IMR-90 (cell line): Measurements from ENCODE around the gene TMPRSS11A. TPM values are rescaled to one million over a fixed set of nuclear protein-coding genes. Genes with fewer than 3 reads are reported as not detected.

Source experiments
- ATAC-seq: fragments of 200-7000 bp; cut with Tn5 transposase; 2 replicates; pipeline ENCODE4 v1.9.1; 2020; ENCODE audit warnings: low read depth, mild to moderate bottlenecking, moderate library complexity
- BruUV-seq: library from RNA; stranded (reverse); fragments of 400-500 nt; replicated peaks from 2 replicates; lab custom pipeline; 2021; lab: Mats Ljungman, UMichigan
- CTCF ChIA-PET: fragments of 300-600 bp; formaldehyde crosslinking; extraction: SDS; loops from one replicate; lab custom pipeline; 2021; ENCODE audit warnings: antibody characterized with exemption; lab: Yijun Ruan, JAX
- POLR2A ChIA-PET: fragments of 300-600 bp; sonication (Branson Sonifier 250); formaldehyde crosslinking; loops from one replicate; lab custom pipeline; 2022; ENCODE audit warnings: antibody characterized with exemption; ENCODE audit not compliant: unreplicated experiment; lab: Charles Lee
- DNase-seq: peaks from one replicate; pipeline ENCODE4 v3.0.0; 2013
- H2AFZ ChIP-seq: replicated peaks from 2 replicates; pipeline ENCODE3; 2013; ENCODE audit warnings: low read length, mild to moderate bottlenecking; ENCODE audit not compliant: poor library complexity
- H2AK5ac ChIP-seq: 2 replicates; pipeline ENCODE4 v1.6.1; 2013; ENCODE audit warnings: low read depth, low read length, inconsistent platforms
- H2AK9ac ChIP-seq: replicated peaks from 2 replicates; pipeline ENCODE3; 2013; ENCODE audit warnings: mild to moderate bottlenecking, low read depth, low read length, moderate library complexity; ENCODE audit not compliant: poor library complexity
- H2BK120ac ChIP-seq: 2 replicates; pipeline ENCODE4 v1.6.1; 2013; ENCODE audit warnings: low read depth, low read length, inconsistent platforms
- H2BK15ac ChIP-seq: 3 replicates; pipeline ENCODE4 v1.6.1; 2013; ENCODE audit warnings: low read depth, low read length, inconsistent platforms
- H2BK20ac ChIP-seq: 2 replicates; pipeline ENCODE4 v1.6.1; 2013; ENCODE audit warnings: low read depth, mild to moderate bottlenecking, inconsistent platforms, low read length, moderate library complexity
- H2BK5ac ChIP-seq: 2 replicates; pipeline ENCODE4 v1.6.1; 2013; ENCODE audit warnings: mild to moderate bottlenecking, low read depth, low read length, inconsistent platforms; ENCODE audit not compliant: poor library complexity, severe bottlenecking
- H3K14ac ChIP-seq: replicated peaks from 2 replicates; pipeline ENCODE4 v1.6.1; 2013; ENCODE audit warnings: low read depth, low read length, inconsistent platforms
- H3K18ac ChIP-seq: 2 replicates; pipeline ENCODE4 v1.6.1; 2013; ENCODE audit warnings: low read depth, low read length, control low read depth
- H3K23ac ChIP-seq: 2 replicates; pipeline ENCODE4 v1.6.1; 2013; ENCODE audit warnings: low read depth, low read length, inconsistent platforms
- H3K27ac ChIP-seq: 2 replicates; pipeline ENCODE4 v1.5.1; 2013; ENCODE audit warnings: mild to moderate bottlenecking, control low read depth, low read length; ENCODE audit not compliant: insufficient read depth
- H3K27me3 ChIP-seq: 2 replicates; pipeline ENCODE4 v1.6.1; 2013; ENCODE audit warnings: low read length; ENCODE audit not compliant: control insufficient read depth, insufficient read depth
- H3K36me3 ChIP-seq: 2 replicates; pipeline ENCODE4 v1.6.1; 2013; ENCODE audit warnings: low read length, mixed read lengths; ENCODE audit not compliant: control insufficient read depth, insufficient read depth
- H3K4ac ChIP-seq: 2 replicates; pipeline ENCODE4 v1.6.1; 2013; ENCODE audit warnings: low read depth, low read length, inconsistent platforms
- H3K4me1 ChIP-seq: 2 replicates; pipeline ENCODE4 v1.6.1; 2013; ENCODE audit warnings: low read length, mixed read lengths; ENCODE audit not compliant: control insufficient read depth, insufficient read depth
- H3K4me2 ChIP-seq: 2 replicates; pipeline ENCODE4 v1.6.1; 2013; ENCODE audit warnings: low read depth, mild to moderate bottlenecking, control low read depth, low read length, moderate library complexity
- H3K4me3 ChIP-seq: 2 replicates; pipeline ENCODE4 v1.5.1; 2013; ENCODE audit warnings: low read depth, mild to moderate bottlenecking, control low read depth, low read length, moderate library complexity; ENCODE audit not compliant: insufficient read depth
- H3K56ac ChIP-seq: 2 replicates; pipeline ENCODE4 v1.6.1; 2013; ENCODE audit warnings: low read length, inconsistent platforms; ENCODE audit not compliant: insufficient read depth; ENCODE audit errors: extremely low read depth
- H3K79me1 ChIP-seq, 2 experiments: 2 replicates each; pipeline ENCODE4 v1.6.1; 2013; ENCODE audit warnings: low read length in 2 of 2, inconsistent platforms in 1 of 2, low read depth in 1 of 2
- H3K9ac ChIP-seq: 2 replicates; pipeline ENCODE4 v1.6.1; 2013; ENCODE audit warnings: low read depth, low read length, control low read depth
- H3K9me1 ChIP-seq: 2 replicates; pipeline ENCODE4 v1.6.1; 2013; ENCODE audit warnings: low read length, inconsistent platforms; ENCODE audit not compliant: insufficient read depth
- H3K9me3 ChIP-seq: 2 replicates; pipeline ENCODE4 v1.6.1; 2013; ENCODE audit warnings: low read length; ENCODE audit not compliant: control insufficient read depth, insufficient read depth
- H4K20me1 ChIP-seq: 2 replicates; pipeline ENCODE4 v1.6.1; 2013; ENCODE audit warnings: low read length, inconsistent platforms; ENCODE audit not compliant: insufficient read depth
- H4K5ac ChIP-seq: 2 replicates; pipeline ENCODE4 v1.6.1; 2013; ENCODE audit warnings: mild to moderate bottlenecking, low read depth, low read length, control low read depth
- H4K8ac ChIP-seq, 2 experiments: 2 replicates each; pipeline ENCODE4 v1.6.1; 2013; ENCODE audit warnings: low read depth in 2 of 2, low read length in 2 of 2, control low read depth in 1 of 2, inconsistent platforms in 1 of 2
- H4K91ac ChIP-seq: 2 replicates; pipeline ENCODE4 v1.6.1; 2013; ENCODE audit warnings: low read depth, low read length, inconsistent platforms; ENCODE audit not compliant: insufficient read depth
- MAFK ChIP-seq: IDR thresholded peaks from 2 replicates; pipeline ENCODE4 v1.6.1; 2012; ENCODE audit warnings: low read depth, low read length, improper control_type of control experiment
- RFX5 ChIP-seq: IDR thresholded peaks from 2 replicates; pipeline ENCODE4 v1.8.0; 2012; ENCODE audit warnings: low read depth, mild to moderate bottlenecking, low read length, moderate library complexity
- dilution Hi-C: fragments of 300-500 bp; cut with HindIII; formaldehyde crosslinking; loops from one replicate; pipeline ENCODE4 v1.14.3; 2018; ENCODE audit warnings: low sequenced_read_pairs; ENCODE audit not compliant: unreplicated experiment
- in situ Hi-C: fragments of 300-500 bp; cut with MboI; formaldehyde crosslinking; loops from 3 replicates; pipeline ENCODE4 v1.14.3; 2019; ENCODE audit warnings: low sequenced_read_pairs, inconsistent platforms, mixed read lengths
- intact Hi-C: fragments of 100-400 bp; cut with micrococcal nuclease; formaldehyde crosslinking; loops from 2 replicates; pipeline ENCODE4 v1.10.0; 2022
- polyA plus RNA-seq, 3 experiments: library from polyadenylated mRNA; depleted of rRNA; stranded (reverse); fragments of >200 nt; gene quantifications; 2 replicates each; pipeline ENCODE4 v1.2.3, GENCODE V29; 2012; ENCODE audit warnings: low replicate concordance in 1 of 3
- total RNA-seq: library from RNA; depleted of rRNA; stranded (reverse); fragments of >200 nt; gene quantifications from 2 replicates; pipeline ENCODE4 v1.2.3, GENCODE V29; 2012

Gene TMPRSS11A
- total and polyA plus RNA-seq, 2 of the 4 experiments (the other 2 are of a cell fraction), result not detected

GRCh38 chr4:67954890-67955289 is 8.4 kb downstream of the TMPRSS11A start:
- in situ Hi-C loops, result no loop called here
- H2BK15ac ChIP-seq, result no peak overlapping the region
- DNase-seq (no peak), ATAC-seq (no peak)
- no peak overlapping the region for H2AK5ac ChIP-seq
- BruUV-seq, result no TSS peak
- H3K18ac ChIP-seq, result no peak overlapping the region
- H3K4ac ChIP-seq, result no peak overlapping the region
- no peak overlapping the region for H2BK20ac ChIP-seq
- H3K27me3 ChIP-seq, result no peaks in the 10 kb centered on the region
- no peak overlapping the region for H2AK9ac ChIP-seq
- no peak overlapping the region for H3K27ac ChIP-seq
- H3K4me2 ChIP-seq, result no peak overlapping the region
- no peaks in the 10 kb centered on the region for H4K20me1 ChIP-seq
- TF ChIP-seq RFX5, result no peak
- TF ChIP-seq MAFK, result peak; percentile 52; the same call in 1 of the 2 replicates
- POLR2A ChIA-PET, result no interaction called here
- no peaks in the 10 kb centered on the region for H3K4me1 ChIP-seq
- CTCF ChIA-PET, result no interaction called here
- no peak overlapping the region for H4K5ac ChIP-seq
- H3K23ac ChIP-seq, result no peak overlapping the region
- H2AFZ ChIP-seq, result no peak overlapping the region
- no peak overlapping the region for H4K8ac ChIP-seq
- dilution Hi-C loops, result no loop called here
- H3K9me3 ChIP-seq, result no peaks in the 10 kb centered on the region
- no peak overlapping the region for H3K56ac ChIP-seq
- H3K36me3 ChIP-seq, result no peaks in the 10 kb centered on the region
- H3K9me1 ChIP-seq, result no peaks in the 10 kb centered on the region
- no peak overlapping the region for H4K91ac ChIP-seq
- H3K9ac ChIP-seq, result no peak overlapping the region
- H3K79me1 ChIP-seq, result no peaks in the 10 kb centered on the region
- H2BK5ac ChIP-seq, result no peak overlapping the region
- no peak overlapping the region for H3K4me3 ChIP-seq
- no peak overlapping the region for H3K14ac ChIP-seq
- H2BK120ac ChIP-seq, result no peak overlapping the region
- intact Hi-C loops, result no loop called here
